NCI-H460 (cell line): ENCODE results near the gene HDAC5. TPM values are rescaled to one million over a fixed set of nuclear protein-coding genes. Genes with fewer than 3 reads are reported as not detected.
"Not testable (repeated sequence)": the region's sequence is repeated elsewhere in the genome, so short reads cannot be mapped to it uniquely, and the experiment has no call there.

ENCODE experiments used
- DNase-seq: peaks from one replicate; pipeline ENCODE4 v3.0.0-alpha.2; 2016; ENCODE audit warnings: low read depth; ENCODE audit errors: extremely low read depth
- total RNA-seq: library from RNA; depleted of rRNA; stranded (reverse); fragments of >200 nt; shearing (Covaris generic); gene quantifications from 2 replicates; pipeline ENCODE4 v1.2.3, GENCODE V29; 2014

Gene HDAC5
- total RNA-seq, 1 experiment from 2014 or later, result 6.3 TPM

DNA sequence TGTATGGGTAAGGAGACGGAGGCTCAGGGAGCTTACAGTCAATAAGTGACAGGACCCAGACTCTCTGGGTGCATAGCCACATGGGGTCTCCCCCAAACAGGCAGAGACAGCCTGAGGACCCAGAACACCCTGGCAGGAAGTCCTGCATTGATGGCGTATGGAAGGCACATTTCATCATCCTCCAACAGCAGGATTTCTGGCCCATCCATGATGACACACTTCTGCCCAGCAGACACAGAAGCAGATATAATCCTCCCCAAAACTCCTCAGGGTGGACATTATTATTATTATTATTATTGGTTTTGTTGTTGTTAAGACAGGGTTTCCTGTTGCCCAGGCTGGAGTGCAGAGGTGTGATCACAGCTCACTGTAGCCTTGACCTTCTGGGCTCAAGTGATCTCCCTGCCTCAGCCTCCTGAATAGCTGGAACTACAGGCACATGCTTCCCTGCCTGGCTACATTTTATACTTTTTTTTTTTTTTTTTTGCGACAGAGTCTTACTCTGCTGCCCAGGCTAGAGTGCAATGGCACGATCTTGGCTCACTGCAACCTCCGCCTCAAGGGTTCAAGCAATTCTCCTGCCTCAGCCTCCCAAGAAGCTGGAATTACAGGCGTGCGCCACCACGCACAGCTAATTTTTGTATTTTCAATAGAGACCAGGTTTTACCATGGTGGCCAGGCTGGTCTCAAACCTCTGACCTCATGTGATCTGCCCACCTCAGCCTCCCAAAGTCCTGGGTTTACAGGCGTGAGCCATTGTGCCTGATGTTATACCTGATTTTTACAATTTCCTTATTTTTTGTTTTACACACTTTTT lies 11.5 kb upstream of the HDAC5 start:
- DNase-seq, result no peak

GRCh38 chr17:44133918-44134476 lies 10.6 kb upstream of the HDAC5 start:
- no peak for DNase-seq

DNA sequence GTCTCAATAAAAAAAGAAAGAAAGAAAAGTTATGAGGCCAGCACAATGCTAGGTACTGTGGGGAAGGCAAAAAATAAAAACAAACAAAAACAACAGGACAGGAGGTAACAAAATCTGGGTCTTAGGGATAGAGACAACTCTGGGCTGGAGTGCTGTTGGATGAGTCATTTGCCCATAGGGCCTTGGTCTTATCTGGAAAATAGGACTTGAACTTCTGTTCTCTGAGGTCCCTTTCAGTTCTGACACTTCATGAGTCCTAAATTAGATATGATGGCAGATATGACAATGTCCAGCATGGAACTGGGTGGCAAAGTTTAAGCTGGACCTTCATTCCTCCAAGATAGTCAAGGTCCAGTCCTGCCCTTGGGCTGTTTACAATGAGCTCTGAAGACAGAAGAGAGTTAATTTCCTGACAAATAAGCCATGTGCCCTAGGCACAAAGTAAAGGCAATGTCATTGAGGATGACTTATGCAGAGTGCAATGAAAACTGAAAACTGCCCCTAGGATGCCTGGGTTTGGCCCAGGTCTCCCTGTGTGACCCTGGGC lies 8.9 kb upstream of the HDAC5 start:
- DNase-seq, result no peak

DNA sequence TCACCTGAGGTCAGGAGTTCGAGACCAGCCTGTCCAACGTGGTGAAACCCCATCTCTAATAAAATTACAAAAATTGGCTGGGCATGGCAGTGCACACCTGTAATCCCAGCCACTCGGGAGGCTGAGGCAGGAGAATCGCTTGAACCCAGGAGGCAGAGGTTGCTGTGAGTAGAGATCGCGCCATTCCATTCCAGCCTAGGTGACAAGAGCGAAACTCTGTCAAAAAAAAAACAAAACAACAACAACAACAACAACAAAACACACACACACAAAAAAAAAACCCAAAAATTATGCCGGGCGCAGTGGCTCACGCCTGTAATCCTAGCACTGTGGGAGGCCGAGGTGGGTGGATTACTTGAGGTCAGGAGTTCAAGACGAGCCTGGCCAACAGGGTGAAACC lies 7.9 kb upstream of the HDAC5 start:
- DNase-seq, result not testable (repeated sequence)

DNA sequence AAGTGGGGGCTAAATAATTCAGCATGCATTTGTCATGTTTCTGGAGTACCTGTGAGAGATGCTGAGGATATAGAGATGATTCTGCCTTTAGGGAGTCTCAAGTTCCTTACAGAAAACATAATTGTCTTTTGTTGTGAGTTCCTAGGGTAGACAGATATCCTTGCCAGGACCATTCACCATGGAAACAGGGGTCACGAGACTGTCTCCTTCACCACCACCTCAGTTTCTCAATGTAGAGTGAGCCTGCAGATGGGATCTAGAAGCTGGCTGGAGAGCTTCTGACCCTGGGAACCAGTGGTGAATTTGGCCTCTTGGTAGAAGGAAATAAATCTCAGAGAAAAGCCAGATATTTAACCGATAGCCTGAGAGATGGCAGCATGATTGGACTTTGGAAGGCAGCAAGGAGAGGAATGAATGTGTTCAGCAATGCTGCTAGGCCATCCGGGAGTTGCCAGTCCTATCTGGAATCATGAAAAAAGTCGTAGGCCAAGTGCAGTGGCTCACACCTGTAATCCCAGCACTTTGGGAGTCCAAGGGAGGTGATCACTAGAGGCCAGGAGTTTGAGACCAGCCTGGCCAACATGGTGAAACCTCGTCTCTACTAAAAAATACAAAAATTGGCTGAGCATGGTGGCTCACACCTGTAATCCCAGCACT lies 7.4 kb upstream of the HDAC5 start:
- DNase-seq, result no peak

- no peak for DNase-seq
Observed at GRCh38 chr17:44128383-44128782, 4.9 kb upstream of the HDAC5 start.

GRCh38 chr17:44124118-44124438 lies 637 bp upstream of the HDAC5 start:
- DNase-seq, result no peak

DNA sequence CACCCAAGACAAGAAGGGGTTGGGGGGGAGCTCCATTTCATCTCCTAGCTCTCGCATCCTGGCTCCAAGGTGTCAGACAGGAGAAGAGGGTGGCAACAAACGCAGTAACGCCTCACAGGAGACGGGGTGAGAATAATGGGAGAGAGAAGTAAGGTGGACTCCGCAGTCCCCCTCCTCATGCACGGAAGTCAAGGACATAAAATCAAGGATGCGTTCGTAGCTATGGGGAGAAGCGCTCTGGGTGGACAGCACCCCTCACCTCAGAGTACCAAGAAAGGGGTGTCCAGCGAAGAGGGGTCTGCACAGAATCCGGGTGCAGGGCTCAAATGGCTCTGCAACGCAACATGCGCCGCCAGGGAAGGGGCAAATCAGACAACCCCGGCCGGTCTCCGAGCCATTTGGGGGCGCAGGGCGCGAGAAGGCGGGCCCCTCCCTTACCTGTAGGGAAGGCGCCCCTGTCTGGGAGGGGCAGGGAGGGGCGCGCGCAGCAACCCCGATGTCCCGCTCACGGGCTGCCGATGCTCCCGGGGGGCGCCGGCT lies 555 bp downstream of the HDAC5 start:
- no peak for DNase-seq

- DNase-seq, result no peak
Observed at GRCh38 chr17:44121997-44122815, 1.2 kb downstream of the HDAC5 start.

DNA sequence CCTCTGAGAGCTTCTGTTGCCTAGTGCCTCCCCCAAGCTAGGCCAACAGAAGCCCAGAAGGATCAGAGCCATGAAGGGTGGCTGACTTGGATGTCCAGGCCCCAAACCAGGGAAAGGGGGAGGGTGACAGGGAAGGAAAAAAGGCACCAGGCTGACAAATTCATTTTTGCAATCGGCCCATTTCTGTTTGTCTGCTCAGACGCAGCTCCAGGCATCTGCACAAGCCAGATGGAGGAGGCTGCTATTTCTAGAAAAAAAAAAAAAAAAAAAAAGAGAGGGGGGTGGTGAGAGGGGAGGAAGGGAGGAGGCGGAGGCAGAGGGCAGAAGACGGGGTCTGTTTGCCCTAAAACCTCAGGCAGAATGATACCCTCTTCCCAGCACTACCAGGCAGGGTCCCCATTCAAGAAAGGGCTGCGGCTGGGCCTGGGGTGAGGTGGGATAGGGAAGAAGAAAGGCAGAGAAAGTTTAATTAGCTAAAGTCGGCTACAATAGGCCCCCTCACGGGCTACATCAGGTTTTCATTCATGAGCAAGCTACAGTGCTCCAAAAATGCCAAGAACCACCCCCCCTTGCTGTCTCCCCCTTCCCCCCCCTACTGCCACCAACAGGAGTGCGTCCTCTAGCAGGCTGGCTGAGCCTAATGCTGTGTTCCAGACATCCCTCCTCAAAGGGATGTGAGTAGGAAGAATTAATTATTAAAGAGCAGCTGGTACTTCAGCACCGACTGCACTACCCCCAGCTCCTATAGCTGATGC lies 2.4 kb downstream of the HDAC5 start:
- DNase-seq, result no peak

GRCh38 chr17:44120281-44120680 lies 3.2 kb downstream of the HDAC5 start:
- DNase-seq, result not testable (repeated sequence)

DNA sequence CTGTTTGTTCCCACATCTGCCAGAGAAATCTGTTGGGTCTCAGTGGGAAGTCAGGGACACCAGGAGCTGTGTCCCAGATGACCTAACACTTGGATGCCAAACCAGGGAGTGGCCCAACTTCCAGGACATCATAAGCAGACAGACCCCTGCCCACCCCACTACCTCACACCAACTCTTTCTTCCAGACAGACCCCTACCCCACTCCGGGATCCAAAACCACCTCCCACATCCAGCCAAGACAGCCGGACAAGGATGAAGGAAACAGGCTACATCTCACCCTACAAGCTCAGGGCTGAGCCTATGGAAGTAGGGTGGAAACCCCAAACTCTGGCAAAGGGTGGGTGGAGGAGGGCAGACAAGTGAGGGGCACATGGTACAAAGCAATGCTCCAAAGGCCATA lies 3.6 kb downstream of the HDAC5 start:
- no peak for DNase-seq

GRCh38 chr17:44119062-44119461 lies 4.4 kb downstream of the HDAC5 start:
- DNase-seq, result no peak

GRCh38 chr17:44118427-44119050 lies 4.9 kb downstream of the HDAC5 start:
- DNase-seq, result no peak

DNA sequence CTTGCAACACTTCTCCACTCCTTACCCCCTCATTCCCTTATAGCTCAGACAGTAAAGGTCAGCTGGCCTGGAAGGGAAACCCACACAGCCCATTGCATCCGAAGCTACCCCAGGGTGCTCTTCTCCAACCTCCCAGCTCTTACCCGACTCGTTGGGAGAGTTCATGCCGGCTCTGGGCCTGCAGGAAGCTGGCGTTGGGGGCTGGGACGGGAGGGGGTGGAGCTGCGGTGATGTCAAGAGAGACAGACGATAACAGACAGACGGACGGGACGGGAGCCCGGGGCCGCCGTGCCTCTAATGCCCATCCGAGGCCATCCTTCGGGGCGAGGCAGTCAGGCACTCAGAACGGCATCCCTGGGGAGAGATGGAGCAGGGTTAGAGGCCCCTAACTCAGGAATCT lies 6.1 kb downstream of the HDAC5 start:
- no peak for DNase-seq

DNA sequence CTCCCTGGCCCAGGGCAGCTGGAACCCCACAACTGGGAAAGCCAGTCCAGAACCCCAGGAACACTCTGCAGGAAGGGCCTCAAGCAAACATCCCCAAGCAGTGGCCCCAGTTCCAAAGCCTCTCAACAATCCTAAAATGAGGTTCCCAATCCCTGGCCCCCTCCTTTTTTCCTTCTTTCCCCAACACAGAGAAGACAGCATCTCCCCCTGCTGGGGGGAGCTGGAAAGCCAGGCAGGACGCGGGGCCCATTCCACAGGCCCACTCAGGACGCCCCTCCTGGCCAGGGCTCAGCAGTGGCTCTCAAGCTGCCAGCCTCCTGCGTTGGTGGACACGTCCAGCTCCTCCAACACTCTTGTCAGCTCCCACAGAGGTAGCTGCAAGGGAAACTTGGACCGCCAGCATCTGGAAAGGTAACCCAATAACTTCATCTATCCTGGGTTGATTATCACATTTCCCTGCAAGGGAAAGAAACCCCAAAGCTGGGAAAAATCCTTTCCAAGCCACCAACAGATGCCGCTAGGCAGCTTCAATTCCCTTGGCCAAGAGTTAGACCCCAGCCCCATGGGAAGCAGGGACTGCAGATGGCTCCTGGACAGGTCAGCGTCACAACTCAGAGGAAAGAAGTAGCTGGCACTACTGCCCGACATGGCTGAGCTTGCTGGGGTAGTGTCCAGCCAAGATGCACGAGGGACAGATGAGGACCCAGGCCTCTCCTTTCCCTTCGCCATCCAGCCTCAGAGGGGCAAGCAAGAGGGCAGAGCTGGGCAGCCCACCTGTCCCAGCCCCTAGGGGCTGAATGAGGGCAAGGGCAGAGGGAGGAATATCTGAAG lies 7.6 kb downstream of the HDAC5 start:
- DNase-seq, result peak; percentile 42

DNA sequence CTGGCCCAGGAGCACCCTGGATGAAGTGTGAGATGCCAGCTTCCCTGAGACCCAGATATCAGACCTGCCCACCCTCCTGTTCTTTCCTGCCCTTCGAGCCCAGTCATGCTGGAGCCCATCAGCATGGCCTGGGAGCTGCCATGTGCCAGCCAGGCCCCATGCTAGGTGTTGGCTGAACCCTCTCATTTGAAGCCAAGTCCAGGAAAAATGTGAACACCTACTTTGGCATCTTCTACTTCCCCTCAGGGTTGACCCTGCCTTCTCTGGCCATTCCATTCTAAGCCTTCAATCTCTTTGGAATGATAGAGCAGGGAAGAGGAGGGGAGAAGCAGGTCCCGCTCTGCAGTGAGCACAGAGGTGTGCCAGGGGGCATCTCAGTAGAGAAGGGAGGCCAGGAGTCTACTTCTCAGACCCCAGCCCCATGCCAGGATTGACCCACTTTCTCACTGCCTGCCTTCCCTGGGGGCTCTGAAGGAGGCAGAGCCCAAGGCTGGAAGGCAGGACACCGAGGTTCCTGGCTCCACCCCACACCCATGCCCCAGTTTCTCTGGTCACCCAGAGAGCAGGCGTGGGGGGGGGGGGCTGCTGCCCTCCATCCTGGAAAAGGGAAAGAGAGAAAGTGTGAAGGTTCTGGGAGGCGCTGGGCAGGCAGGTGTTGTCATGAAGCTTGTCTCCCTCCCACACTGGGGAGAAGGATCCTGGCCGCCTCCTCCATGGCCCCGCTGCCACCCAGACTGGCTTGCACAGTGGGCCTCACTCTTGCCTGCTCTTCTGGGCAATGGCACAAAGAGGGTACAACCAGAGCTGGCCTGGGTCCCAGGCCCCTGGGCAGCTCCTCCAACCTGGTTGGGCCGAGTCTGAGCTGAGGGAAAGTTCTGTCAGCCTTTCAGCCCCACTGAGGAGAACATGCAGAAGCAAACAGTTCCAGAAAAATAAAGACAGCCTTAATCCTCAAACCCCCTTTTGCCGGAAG lies 9.3 kb downstream of the HDAC5 start:
- DNase-seq, result no peak
